ENCODE data around the gene TMEM114.

GRCh38 chr16:8537691-8538342, 52.5 kb downstream of the TMEM114 start:
- TF ChIP-seq POLR2AphosphoS5 (IDR thresholded peaks at IDR 0.05; ENCODE audit: low read depth, low read length) (no peak), TAF1 (IDR thresholded peaks at IDR 0.05; ENCODE audit: borderline replicate concordance, insufficient read depth, low read length) (no peak), SIN3A (IDR thresholded peaks at IDR 0.05; ENCODE audit: borderline replicate concordance, insufficient read depth, low read length) (no peak), REST (IDR thresholded peaks at IDR 0.05; ENCODE audit: insufficient read depth in 1 of 2, low read depth in 2 of 2, low read length in 2 of 2) (no peak), FOXP2 (optimal IDR thresholded peaks at IDR 0.05; ENCODE audit: borderline replicate concordance, extremely low read depth, extremely low read length, insufficient read depth) (no peak)

Measured in PFSK-1 (cell line).